COR-L47 (cell line): ENCODE results near the gene CCDC148.

Experiments used
- DNase-seq: peaks from one replicate; lab custom pipeline; 2025; lab: John Stamatoyannopoulos, UW

Gene CCDC148

DNA sequence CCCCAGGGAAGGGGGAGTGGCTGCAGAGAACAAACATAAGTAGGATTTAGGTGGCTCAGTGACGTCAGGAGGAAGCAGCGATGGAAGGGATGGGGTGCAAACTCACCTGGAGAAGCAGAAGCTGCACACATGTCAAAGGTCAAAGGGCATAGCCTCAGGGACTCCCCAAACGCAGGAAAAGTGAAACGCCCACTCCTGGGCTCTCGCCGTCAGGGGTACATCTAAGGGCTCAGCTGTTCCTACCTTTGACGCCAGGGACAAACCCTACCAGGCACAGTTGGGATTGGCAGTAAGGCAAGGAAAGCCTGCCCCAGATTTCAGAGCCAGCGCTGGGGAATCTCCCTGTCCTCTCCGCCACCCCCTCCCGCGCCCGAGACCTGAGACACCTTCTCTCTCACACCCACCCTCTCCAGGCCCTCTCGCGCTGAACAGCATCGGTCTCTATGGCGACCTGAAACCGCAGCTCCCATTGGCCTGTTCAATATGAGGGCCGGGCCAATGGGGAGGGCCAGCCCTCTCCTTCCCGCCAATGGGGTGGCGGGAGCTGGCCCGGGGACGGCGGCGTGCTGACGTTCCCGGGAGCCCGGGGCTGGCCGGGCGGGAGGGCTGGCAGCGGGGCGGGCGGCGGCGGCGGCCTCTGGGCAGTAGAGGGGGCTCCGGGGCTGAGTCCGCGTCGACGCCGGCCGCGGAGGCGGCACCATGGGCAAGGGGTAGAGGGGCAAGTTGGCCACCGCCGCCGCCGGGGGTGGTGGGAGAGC, at the start of gene CCDC148, which contains the start of gene PKP4:
Gene CCDC148, minus strand, starts transcription at position 445 of the 758 bp plus-strand sequence. Its CDS starts 314 bp downstream, at position 131.
Gene PKP4, plus strand, starts transcription at position 644 of the 758 bp plus-strand sequence. CDS start 76,233 bp downstream, outside the sequence.
- DNase-seq, result peak; percentile 93

- DNase-seq, result no peak
These were observed 48.9 kb upstream of the CCDC148 start for GRCh38 chr2:158505448-158505934.

DNA sequence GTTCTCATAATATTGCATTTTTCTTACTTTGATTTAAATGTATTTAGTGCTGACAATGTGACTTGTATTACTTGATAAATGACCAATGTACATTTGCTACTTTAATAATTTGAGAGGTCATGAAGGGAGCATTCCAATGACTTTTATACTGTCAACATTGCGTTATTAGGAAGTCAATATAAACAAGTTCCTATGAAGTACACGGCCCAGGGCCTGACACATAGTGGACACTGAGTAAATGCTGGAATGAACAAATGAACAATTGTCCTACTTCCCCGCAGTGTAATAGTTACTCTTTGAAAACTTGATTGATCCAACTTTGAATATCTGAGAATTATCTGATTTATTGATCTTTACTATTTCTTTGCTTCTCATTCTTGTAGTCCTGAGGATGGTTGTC, 47.5 kb upstream of the CCDC148 start:
- no peak for DNase-seq

- DNase-seq, result no peak
These were observed 46.4 kb upstream of the CCDC148 start for GRCh38 chr2:158502974-158503373.

- peak; percentile 63 for DNase-seq
These were observed 44.7 kb upstream of the CCDC148 start for GRCh38 chr2:158501301-158501700.

- DNase-seq, result no peak
These were observed 43.8 kb upstream of the CCDC148 start for GRCh38 chr2:158500333-158500732.

GRCh38 chr2:158499383-158499782, 42.8 kb upstream of the CCDC148 start:
- no peak for DNase-seq

DNA sequence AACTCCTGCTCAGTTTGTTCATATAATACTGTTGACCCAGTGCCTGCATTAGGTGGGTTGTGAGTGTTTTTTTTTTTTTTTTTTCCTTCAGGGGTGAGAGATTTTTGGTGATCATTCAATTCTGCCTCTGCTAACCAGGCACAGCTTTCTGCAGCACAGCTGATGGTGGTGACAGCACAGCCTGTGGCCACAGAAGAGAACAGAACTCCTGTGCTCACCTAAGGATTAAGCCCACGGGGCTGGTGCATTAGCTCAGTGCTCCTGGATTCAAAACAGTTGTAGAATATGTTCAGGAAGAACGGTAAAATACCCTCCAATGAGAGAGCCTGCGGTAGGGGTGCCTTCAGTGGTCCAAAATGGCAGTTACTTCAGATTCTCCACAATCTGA, 42.2 kb upstream of the CCDC148 start:
- no peak for DNase-seq

DNA sequence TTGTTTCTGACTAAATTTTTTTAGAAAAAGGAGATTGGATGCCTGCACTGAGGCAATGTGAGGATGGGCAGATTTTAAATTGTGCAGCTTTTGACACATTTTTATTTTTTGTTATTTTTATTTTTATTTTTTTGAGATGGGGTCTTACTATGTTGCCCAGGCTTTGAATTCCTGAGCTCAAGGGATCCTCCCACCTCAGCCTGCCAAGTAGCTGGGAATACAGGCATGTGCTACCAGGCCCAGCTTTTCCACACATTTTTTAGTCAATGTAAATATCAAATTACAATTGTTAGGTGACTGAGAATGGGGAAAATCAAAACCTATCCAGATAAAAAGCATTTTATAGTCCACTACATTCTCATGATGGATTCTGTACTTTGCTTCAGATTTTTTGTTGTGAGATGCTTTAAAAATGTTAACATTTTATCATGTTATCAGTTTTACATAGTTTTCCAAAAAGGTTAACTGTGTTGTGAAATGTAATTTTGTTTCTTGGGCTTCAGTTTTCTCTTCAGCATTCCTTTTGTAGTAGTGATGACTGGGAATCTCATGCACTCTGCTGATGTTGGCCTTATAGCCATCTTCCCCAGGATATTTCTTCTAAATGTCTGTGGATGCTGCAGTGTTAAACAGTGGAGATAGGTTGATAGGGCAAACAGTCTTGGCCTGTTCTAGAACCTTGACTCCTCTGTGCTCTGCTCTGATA, 41.6 kb upstream of the CCDC148 start:
- no peak for DNase-seq

DNA sequence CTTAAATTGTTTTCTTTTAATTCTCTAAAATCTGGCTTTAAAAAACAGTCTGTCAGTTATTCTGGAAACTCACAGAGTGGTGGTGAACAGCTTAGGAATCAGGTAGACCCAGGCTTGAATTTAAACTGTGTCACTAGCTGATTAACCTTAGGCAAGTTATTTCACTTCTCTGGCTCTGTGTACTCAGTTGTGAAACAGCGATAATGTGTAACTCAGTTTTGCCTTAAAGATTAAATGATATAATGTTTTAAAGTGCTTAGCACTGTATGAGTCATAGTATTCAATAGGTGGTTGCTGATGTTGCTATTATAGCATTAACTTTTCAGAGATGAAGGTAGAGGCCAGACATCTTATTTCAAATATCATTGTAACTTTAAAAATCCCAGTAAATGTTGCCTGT, 40.9 kb upstream of the CCDC148 start:
- no peak for DNase-seq

DNA sequence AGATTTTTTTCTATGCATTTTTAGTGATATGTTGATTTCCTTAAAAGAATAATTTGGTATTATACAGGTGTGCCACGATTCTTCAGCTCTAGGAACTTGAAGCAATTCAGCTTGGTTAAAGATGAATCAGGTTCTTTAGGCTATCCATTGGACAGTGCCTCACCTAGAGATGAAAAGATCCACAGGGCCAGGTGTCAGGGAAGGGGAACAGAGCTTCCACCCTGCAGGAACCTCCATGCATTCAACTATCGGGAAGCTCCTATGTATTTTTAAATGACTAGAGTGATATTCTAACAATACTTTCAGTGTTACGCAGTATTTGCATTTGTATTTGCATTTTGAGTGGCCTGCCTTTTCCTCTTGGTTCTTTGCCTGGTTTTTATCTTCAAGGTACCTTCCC, 40.4 kb upstream of the CCDC148 start:
- no peak for DNase-seq

- no peak for DNase-seq
These were observed 38.6 kb upstream of the CCDC148 start for GRCh38 chr2:158495175-158495574.

- no peak for DNase-seq
These were observed 36.9 kb upstream of the CCDC148 start for GRCh38 chr2:158493458-158493857.

DNA sequence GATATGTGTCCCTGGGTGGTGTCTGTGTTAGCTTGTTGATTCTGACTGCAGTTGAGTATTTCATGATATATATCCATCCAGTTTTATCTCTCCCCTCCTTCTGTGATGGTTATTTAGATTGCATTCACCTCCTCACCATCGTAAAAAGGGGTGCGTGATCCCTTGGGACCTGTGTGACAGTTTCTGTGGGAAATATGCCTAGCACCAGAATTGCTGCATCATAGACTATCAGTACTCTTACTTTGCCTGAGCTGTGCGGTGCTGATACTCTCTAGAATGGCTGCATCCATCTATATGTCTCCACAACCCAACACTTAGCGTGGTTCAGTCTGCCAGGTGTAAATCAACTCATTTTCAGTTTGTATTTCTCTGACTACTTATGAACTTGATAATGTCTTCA, 34.5 kb upstream of the CCDC148 start:
- DNase-seq, result no peak

DNA sequence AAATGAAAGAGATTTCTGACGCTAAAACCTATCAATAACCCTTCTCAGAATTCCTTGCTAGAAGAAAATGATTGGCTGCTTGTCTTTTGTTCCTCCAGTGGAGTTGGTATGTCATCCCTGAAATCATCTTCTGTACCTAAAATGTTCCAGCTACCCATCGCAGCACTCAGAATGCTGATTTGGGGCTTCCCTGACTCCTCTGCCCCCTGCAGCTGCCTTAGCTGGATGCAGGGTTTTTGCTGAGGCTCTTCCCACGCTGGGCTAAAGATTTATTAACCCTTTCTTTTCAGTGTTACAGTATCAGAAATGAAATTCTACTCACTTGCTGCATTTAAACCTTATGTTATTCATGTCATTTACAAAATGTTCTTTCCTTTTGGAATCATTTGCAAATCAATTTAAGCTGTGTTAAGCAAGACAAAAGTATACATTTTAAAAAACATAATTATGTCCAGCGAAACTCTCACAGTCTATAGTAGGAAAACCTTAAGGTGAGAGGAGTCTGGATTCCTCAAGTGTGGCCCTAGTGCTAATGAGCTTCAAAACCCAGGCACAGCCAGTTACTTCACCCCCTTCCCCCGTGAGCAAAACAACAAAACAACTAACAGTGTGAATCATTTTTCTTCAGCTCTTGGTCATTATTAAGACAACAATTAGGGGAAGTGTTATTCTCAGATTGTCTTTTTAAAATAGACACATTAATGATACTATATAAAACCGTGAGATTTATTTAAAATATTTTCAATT, 33.0 kb upstream of the CCDC148 start:
- DNase-seq, result no peak

- no peak for DNase-seq
These were observed 32.1 kb upstream of the CCDC148 start for GRCh38 chr2:158488442-158489216.

DNA sequence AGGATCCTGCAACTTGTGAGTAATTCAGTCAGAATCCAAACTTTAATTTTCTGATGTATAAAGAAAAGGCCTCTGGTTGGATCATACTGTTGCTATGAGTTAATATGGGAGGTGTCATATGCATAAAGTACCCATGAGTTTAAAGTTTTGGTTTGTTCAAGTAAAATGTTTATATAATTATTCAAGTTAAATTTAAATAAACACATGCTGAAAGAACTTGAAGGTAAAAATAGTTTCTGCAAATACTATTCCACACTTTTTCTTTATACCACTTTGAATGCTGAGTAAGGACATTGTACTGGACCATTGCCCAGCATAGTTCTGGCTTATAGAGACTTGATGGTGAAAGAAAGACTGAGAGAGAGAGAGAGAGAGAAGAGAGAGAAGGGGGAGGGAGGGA, 30.9 kb upstream of the CCDC148 start:
- DNase-seq, result no peak

DNA sequence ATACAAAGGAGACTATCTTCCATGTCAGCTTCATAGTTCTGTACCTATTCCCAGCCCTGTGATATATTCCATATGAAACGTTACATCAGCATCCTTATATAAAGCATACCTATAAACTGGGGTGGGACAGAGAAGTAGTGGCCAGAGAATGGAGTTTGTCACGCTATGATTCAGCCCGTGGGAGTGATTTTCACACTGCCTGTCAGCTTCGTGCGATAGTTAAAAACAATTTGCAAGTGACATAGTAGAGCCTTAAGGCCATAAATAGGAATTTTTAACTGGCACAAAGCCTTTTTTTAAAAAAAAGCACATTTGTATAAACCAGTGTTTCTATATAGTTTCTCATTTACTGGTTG, 30.4 kb upstream of the CCDC148 start:
- DNase-seq, result no peak

DNA sequence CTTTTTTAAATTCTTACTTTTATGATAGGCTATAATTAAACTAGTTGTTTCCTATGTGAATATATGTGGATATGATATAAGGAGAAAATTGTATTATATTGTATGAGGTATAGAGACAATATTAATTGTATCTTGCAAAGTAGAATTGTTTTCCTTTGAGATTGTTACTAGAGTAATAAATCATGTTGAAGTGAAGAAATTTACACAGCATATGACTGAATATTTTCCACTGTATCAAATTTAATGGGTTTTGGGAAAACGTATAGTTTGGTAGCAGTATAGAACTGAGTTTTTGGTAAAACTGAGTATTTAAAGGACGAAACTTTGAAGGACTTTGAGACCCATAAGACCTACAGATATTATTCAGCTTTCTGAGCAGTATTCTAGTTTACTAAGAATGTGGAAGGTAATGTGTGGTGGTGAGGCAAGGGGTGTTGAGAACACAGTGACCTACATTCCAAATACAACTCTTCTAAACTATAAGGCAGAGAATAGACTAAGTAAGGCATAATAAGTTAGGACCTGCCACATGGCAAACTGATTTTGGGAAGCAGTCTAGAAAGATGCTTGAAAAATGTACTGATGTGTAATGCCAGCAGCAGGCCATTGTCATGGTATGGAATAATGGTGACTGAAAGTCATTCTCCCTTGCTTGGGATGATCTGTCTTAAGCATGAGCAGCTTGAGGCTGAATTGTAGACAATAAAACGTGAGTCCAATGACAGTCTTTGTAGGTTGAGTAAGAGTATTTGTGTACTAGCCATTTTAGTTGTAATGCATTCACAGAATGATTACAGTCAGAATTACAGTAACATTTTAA, 29.8 kb upstream of the CCDC148 start:
- DNase-seq, result no peak

DNA sequence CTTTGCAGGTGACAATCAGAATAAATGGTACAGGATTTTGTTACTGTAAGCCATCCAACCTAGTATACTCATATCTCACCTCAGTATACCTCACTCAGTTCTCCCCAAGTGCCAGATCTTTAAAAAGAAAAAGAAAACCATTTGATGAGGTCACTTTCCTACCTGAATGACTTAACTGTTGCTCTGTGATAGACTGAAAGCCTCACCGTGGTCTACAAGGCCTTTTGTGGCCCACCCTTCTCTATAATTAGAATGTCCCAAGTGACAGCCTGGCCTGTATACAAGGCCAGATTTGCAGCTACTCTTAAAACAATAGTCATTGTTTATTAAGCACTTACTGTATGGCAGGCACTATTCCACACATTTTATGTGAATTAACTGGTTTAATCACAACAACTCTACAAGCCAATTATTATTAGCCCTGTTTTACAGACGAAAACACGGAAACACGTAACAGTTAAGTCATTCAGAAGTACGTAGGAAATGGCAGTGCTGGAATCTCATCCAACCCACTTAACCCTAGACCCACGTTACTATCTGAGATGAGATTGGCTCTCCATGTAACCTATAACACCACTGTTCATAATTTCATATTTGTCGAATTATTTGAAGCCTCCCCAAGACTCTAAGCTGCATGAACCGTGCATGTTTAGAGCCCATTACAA, 28.5 kb upstream of the CCDC148 start:
- DNase-seq, result no peak
